ENCODE measurements around the gene BICD1. TPM values are rescaled to one million over a fixed set of nuclear protein-coding genes. Genes with fewer than 3 reads are reported as not detected.

The BICD1 gene
- total and polyA plus RNA-seq, 12 donors, result 2.5 to 14.7 (median 9.2) TPM

DNA sequence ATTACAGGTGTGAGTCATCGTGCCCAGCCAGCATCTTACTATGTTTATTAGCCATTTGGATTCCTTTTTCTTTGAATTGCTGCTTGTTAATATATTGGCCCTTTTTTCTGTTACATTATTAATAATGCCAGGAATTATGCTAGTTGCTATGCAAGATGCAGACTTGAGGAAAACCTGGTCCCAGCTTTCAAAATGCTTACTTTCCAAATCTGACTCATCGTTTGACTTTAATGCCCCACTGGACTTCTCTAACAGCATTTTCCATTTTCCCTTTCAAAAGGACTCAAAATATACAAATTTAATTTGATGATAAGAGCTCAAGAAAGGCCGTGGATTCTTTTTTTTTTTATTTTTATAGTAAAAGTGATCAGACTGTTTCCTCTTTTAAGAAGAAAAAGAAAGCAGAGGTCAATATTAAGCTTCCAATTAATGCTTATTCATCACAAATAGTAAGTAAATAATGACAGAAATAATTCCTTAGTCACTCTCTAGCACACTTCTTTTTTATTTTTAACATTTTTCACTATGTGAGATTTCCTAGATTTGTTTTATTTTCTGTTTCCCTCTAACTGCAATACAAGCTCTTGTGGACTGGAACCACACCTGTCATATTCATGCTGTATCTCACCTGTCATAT lies 146.6 kb downstream of the BICD1 start:
- intact Hi-C loops (cut with DNase I), result no loop called here
- TF ChIP-seq CTCF (IDR thresholded peaks at IDR 0.05), result no peak
- no peak overlapping the region for H3K4me3 ChIP-seq
- peaks cover 0 to 4% (median 0%) of the 10 kb centered on the region in 9 donors for H3K4me1 ChIP-seq
- WGBS, 2 donors, result 83 to 85% methylated on average over 3 of the region's 3 CpGs
- H3K9me3 ChIP-seq, result peaks cover 0 to 18% (median 0%) of the 10 kb centered on the region in 11 donors
- ATAC-seq (no peak), DNase-seq (no peak)
- H3K36me3 ChIP-seq, result peaks cover 0 to 4% (median 0%) of the 10 kb centered on the region in 9 donors
- no peak overlapping the region for H3K27ac ChIP-seq
- H3K27me3 ChIP-seq, result no peaks in the 10 kb centered on the region

DNA sequence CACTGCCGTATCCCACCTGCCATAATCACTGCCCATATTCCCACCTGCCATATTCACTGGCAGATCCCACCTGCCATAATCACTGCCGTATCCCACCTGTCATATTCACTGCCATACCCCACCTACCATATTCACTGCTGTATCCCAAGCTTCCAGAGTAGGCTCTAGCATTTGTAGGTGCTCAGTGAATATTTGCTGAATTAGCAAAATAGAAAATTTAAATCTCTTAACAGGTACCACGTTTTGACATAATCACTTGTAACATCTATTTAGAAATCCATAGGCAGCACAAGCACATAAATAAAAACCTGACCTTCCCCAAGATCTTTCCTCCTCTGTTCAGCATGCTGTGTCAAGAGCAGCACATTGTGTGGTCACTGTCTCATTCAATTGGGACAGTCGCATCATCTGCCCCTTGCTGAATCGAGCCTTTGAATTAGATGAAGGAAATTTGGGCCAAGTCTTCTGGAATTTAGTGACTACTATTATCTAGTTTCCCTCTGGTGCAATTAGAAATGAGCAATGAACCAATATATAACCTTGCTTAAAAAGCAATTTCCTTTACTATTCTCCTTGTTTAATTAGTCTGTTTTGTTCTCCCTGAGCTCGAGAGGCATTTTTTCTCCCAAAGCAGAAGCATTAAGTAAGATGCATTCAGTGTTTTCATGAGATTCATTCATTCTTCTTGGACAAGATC lies 147.8 kb downstream of the BICD1 start:
- H3K4me1 ChIP-seq, result peaks cover 0 to 4% (median 0%) of the 10 kb centered on the region in 9 donors
- ATAC-seq, result no peak
- H3K4me3 ChIP-seq, result no peak overlapping the region
- DNase-seq, result no peak
- intact Hi-C loops (cut with DNase I), result no loop called here
- TF ChIP-seq CTCF (IDR thresholded peaks at IDR 0.05), result no peak
- H3K36me3 ChIP-seq, result peaks cover 0 to 4% (median 0%) of the 10 kb centered on the region in 9 donors
- no peak overlapping the region for H3K27ac ChIP-seq
- H3K27me3 ChIP-seq, result no peaks in the 10 kb centered on the region
- WGBS, 2 donors, result 95% methylated on average over 6 of the region's 6 CpGs
- H3K9me3 ChIP-seq, result peaks cover 0 to 12% (median 0%) of the 10 kb centered on the region in 11 donors

DNA sequence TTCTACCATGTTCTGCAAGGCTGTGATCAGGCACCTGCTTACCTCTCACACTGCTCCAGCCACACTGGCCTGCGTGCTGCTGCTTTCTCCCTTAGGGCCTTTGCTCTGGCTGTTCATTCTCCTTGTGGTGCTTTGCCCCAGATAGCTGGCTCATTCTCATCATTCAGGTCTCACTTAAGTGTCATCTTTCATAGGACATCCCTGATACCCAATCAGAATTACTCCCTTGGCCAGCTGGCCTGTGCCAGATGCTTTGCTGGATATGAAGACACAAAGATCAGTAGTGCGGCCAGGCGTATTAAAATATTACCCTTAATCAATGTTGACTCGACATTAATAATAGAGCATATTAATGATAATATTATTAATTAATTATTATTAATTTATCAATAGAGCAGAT lies 148.9 kb downstream of the BICD1 start:
- intact Hi-C loops (cut with DNase I), result no loop called here
- WGBS, 2 donors, result 98% methylated on average over 4 of the region's 4 CpGs
- peaks cover 0 to 12% (median 0%) of the 10 kb centered on the region in 11 donors for H3K9me3 ChIP-seq
- DNase-seq (no peak), ATAC-seq (no peak)
- no peak for TF ChIP-seq CTCF (IDR thresholded peaks at IDR 0.05)
- H3K4me1 ChIP-seq, result peaks cover 0 to 3% (median 0%) of the 10 kb centered on the region in 9 donors
- no peak overlapping the region for H3K4me3 ChIP-seq
- H3K36me3 ChIP-seq, result peaks cover 0 to 4% (median 0%) of the 10 kb centered on the region in 9 donors
- H3K27ac ChIP-seq, result no peak overlapping the region
- H3K27me3 ChIP-seq, result no peaks in the 10 kb centered on the region

GRCh38 chr12:32257695-32258496 lies 151.2 kb downstream of the BICD1 start:
- WGBS, 2 donors, result 90 to 97% methylated on average over 7 of the region's 7 CpGs
- no peak for TF ChIP-seq CTCF (IDR thresholded peaks at IDR 0.05)
- Histone ChIP-seq H3K27me3 (no peaks in the 10 kb centered on the region), H3K9me3 (peaks cover 0 to 12% (median 0%) of the 10 kb centered on the region in 11 donors), H3K4me3 (no peak overlapping the region), H3K4me1 (peaks cover 0 to 3% (median 0%) of the 10 kb centered on the region in 9 donors), H3K36me3 (peaks cover 0 to 4% (median 0%) of the 10 kb centered on the region in 9 donors), H3K27ac (no peak overlapping the region)
- intact Hi-C loops (cut with DNase I), result no loop called here
- ATAC-seq (no peak), DNase-seq (no peak)
